Lung (tissue), 12 donors: ENCODE data around the gene RBM28. TPM values are rescaled to one million over a fixed set of nuclear protein-coding genes. Genes with fewer than 3 reads are reported as not detected.

Experiments
- ATAC-seq: fragments of 200-7000 bp; cut with Tn5 transposase; one replicate; pipeline ENCODE4 v1.9.1; 2020; ENCODE audit warnings: moderate number of reproducible peaks; ENCODE audit not compliant: insufficient read depth, low FRiP score
- DNase-seq, 3 donors: peaks; one replicate each; pipeline ENCODE4 v3.0.0-alpha.2; 2013 to 2017
- H3K27ac ChIP-seq, 2 donors: one replicate each; pipeline ENCODE4 v1.5.1; 2013; ENCODE audit warnings: mild to moderate bottlenecking in 2 of 2, moderate library complexity in 2 of 2, control low read depth in 1 of 2, inconsistent platforms in 1 of 2, low read depth in 1 of 2, low read length in 1 of 2
- H3K27me3 ChIP-seq, 3 donors: one replicate each; pipeline ENCODE4 v1.5.1; 2013; ENCODE audit warnings: low read length in 2 of 3; ENCODE audit not compliant: control insufficient read depth in 3 of 3, insufficient read depth in 3 of 3
- H3K36me3 ChIP-seq, 4 donors: one replicate each; pipeline ENCODE4 v1.5.1; 2013; ENCODE audit warnings: low read length in 4 of 4, mild to moderate bottlenecking in 1 of 4, moderate library complexity in 1 of 4; ENCODE audit not compliant: control insufficient read depth in 4 of 4, insufficient read depth in 4 of 4
- H3K4me1 ChIP-seq, 5 donors: one replicate each; pipeline ENCODE4 v1.5.1; 2013; ENCODE audit warnings: low read length in 5 of 5, mild to moderate bottlenecking in 2 of 5, moderate library complexity in 1 of 5; ENCODE audit not compliant: control insufficient read depth in 5 of 5, insufficient read depth in 5 of 5
- H3K4me3 ChIP-seq: one replicate; pipeline ENCODE4 v1.5.1; 2013; ENCODE audit warnings: mild to moderate bottlenecking, control low read depth, moderate library complexity
- H3K9ac ChIP-seq, 2 donors: one replicate each; pipeline ENCODE4 v1.5.1; 2013; ENCODE audit warnings: low read length in 2 of 2, control low read depth in 1 of 2; ENCODE audit not compliant: insufficient read depth in 1 of 2
- H3K9me3 ChIP-seq, 4 donors: one replicate each; pipeline ENCODE4 v1.5.1; 2013; ENCODE audit warnings: low read length in 3 of 4, mild to moderate bottlenecking in 1 of 4, moderate library complexity in 1 of 4; ENCODE audit not compliant: control insufficient read depth in 4 of 4, insufficient read depth in 3 of 4
- WGBS, 2 donors: extraction: QIAGEN DNeasy Blood & Tissue Kit; methylation state at CpG; one replicate each; pipeline ENCODE4 v1.1.7; 2013; 5-methylcytosine and 5-hydroxymethylcytosine counted together
- polyA plus RNA-seq, 2 donors: library from polyadenylated mRNA; stranded (reverse); fragments of 200-250 nt; gene quantifications; one replicate each; pipeline ENCODE4 v1.2.1, GENCODE V29; 2013
- total RNA-seq, 2 donors: library from RNA; depleted of rRNA in 1 of 2; stranded (reverse); fragments of >200 nt in 1 of 2; gene quantifications; one replicate each; pipeline ENCODE4 v1.2.1, GENCODE V29; 2014 to 2021
- TF ChIP-seq, protein P1 (sequence below): IDR thresholded peaks from 2 replicates; pipeline ENCODE4 v1.5.1; 2012; ENCODE audit warnings: mild to moderate bottlenecking; ENCODE audit errors: control extremely low read depth, extremely low read depth
- donor health status: control.
- donor health status: control.
- donor health status: Bipolar disorder and iron deficiency.
- donor health status: healthy.
- donor health status: DM: yes; HTN: yes; CAD: no.

The RBM28 gene
- total and polyA plus RNA-seq, 4 donors = 18.8 to 44.7 (median 27.2) TPM

DNA sequence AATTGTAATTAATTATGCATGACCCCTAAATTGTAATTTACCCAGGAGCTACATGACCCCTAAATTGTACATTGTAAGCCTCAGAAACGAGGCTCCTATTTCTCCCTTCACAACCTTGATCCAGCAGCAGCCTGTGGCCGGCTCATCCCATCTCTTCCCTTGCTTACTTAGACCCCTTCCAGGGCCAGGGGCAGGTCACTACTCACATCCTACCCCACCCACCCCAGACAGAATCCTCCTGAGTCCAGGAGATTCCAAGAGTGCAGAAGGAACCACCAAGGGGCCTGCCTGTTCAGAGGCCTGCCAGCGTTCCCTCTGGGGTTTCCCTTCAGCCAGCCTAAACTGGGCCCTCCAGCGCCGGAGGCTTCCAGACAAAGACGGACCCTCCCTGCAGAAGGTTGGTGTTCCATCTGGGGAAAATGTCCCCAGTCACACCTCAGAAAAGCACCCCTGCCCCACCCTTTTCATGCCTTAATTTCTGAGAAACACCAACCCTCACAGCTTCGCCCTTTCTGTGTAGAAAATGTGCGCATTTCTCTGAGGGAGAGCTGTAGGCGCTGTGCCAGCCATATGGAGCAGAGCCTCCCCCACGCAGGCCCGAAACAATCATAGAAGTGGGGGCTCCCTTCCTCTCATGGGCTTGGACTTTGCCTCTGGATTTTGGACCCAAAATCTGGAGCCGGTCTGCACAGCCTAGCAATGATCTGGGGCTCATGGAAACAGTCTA lies 83.5 kb downstream of the RBM28 start:
- H3K27me3 ChIP-seq = no peaks in the 10 kb centered on the region
- H3K4me3 ChIP-seq = no peak overlapping the region
- 87 to 91% methylated on average over 12 of the region's 12 CpGs for WGBS, 2 donors
- H3K36me3 ChIP-seq = no peaks in the 10 kb centered on the region
- H3K9me3 ChIP-seq = peaks cover 0 to 3% (median 0%) of the 10 kb centered on the region in 4 donors
- peaks cover 0 to 10% (median 6%) of the 10 kb centered on the region in 5 donors for H3K4me1 ChIP-seq
- ATAC-seq (no peak), DNase-seq (no peak)
- H3K9ac ChIP-seq = no peak overlapping the region
- TF ChIP-seq, protein P1, sequence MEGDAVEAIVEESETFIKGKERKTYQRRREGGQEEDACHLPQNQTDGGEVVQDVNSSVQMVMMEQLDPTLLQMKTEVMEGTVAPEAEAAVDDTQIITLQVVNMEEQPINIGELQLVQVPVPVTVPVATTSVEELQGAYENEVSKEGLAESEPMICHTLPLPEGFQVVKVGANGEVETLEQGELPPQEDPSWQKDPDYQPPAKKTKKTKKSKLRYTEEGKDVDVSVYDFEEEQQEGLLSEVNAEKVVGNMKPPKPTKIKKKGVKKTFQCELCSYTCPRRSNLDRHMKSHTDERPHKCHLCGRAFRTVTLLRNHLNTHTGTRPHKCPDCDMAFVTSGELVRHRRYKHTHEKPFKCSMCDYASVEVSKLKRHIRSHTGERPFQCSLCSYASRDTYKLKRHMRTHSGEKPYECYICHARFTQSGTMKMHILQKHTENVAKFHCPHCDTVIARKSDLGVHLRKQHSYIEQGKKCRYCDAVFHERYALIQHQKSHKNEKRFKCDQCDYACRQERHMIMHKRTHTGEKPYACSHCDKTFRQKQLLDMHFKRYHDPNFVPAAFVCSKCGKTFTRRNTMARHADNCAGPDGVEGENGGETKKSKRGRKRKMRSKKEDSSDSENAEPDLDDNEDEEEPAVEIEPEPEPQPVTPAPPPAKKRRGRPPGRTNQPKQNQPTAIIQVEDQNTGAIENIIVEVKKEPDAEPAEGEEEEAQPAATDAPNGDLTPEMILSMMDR = no peak
- no peak overlapping the region for H3K27ac ChIP-seq

GRCh38 chr7:128259131-128260061 lies 84.3 kb downstream of the RBM28 start:
- Histone ChIP-seq H3K27ac (no peak overlapping the region), H3K9me3 (peaks cover 0 to 3% (median 0%) of the 10 kb centered on the region in 4 donors), H3K4me3 (no peak overlapping the region), H3K9ac (no peak overlapping the region), H3K27me3 (no peaks in the 10 kb centered on the region), H3K36me3 (no peaks in the 10 kb centered on the region), H3K4me1 (peaks cover 0 to 10% (median 6%) of the 10 kb centered on the region in 5 donors)
- TF ChIP-seq, protein P1 = no peak
- WGBS, 2 donors = 58 to 76% methylated on average over 11 of the region's 11 CpGs
- peak; percentile 31 to 60 (median 48) for DNase-seq
- ATAC-seq = no peak

DNA sequence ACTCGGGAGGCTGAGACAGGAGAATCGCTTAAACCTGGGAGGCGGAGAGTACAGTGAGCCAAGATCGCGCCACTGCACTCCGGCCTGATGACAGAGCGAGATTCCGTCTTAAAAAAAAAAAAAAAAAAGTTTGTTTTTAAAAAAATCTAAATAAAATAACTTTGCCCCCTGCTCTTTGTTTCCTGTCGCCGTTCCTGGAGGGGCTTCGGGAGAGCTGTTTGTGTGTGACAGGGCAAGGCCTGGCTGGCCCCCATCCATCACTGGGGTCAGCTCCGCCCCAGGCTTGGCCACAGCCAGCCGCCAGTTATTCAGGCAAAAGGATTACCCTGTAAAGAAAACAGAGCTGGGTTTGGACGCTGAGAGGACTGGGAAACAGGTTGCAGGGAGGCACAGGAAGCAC lies 86.2 kb downstream of the RBM28 start:
- H3K9me3 ChIP-seq = peaks cover 0 to under 1% (median 0%) of the 10 kb centered on the region in 4 donors
- H3K36me3 ChIP-seq = no peaks in the 10 kb centered on the region
- no peak overlapping the region for H3K27ac ChIP-seq
- no peak overlapping the region for H3K9ac ChIP-seq
- H3K4me3 ChIP-seq = no peak overlapping the region
- 86 to 93% methylated on average over 14 of the region's 14 CpGs for WGBS, 2 donors
- peaks cover 0 to 10% (median 6%) of the 10 kb centered on the region in 5 donors for H3K4me1 ChIP-seq
- no peak for DNase-seq
- TF ChIP-seq, protein P1 = no peak
- no peak for ATAC-seq
- no peaks in the 10 kb centered on the region for H3K27me3 ChIP-seq
